ENCODE data around the gene TCF12.

The TCF12 gene

GRCh38 chr15:57328897-57329296, 410.5 kb downstream of the TCF12 start:
- no peak for DNase-seq

GRCh38 chr15:57329582-57330367, 411.3 kb downstream of the TCF12 start:
- DNase-seq: no peak

GRCh38 chr15:57330619-57331340, 412.3 kb downstream of the TCF12 start:
- DNase-seq: no peak

GRCh38 chr15:57332326-57332725, 413.9 kb downstream of the TCF12 start:
- DNase-seq: no peak

- DNase-seq: no peak
These were observed 415.0 kb downstream of the TCF12 start for GRCh38 chr15:57333487-57333886.

GRCh38 chr15:57334257-57334656, 415.8 kb downstream of the TCF12 start:
- no peak for DNase-seq

GRCh38 chr15:57335293-57335715, 416.9 kb downstream of the TCF12 start:
- no peak for DNase-seq

- DNase-seq: no peak
These were observed 417.3 kb downstream of the TCF12 start for GRCh38 chr15:57335719-57336118.

- no peak for DNase-seq
These were observed 419.5 kb downstream of the TCF12 start for GRCh38 chr15:57337868-57338411.

GRCh38 chr15:57339321-57339720, 420.9 kb downstream of the TCF12 start:
- DNase-seq: no peak
